WTC11 (cell line): ENCODE measurements around the gene ZNF75A.

ENCODE experiments used
- ATF3 ChIP-seq: sonication (generic); formaldehyde crosslinking; conservative IDR thresholded peaks from 2 replicates; pipeline ENCODE4 v1.8.1; 2022; ENCODE audit warnings: mild to moderate bottlenecking, missing genetic modification reagents
- CTCF ChIP-seq: fragments of 200-600 bp; IDR thresholded peaks from 2 replicates; pipeline ENCODE4 v1.8.0; 2022; ENCODE audit warnings: antibody characterized with exemption
- E2F4 ChIP-seq: sonication (generic); formaldehyde crosslinking; IDR thresholded peaks from 2 replicates; pipeline ENCODE4 v1.8.1; 2022; ENCODE audit warnings: low read depth, mild to moderate bottlenecking, moderate library complexity, missing genetic modification reagents, borderline replicate concordance
- ETV6 ChIP-seq: sonication (generic); formaldehyde crosslinking; IDR thresholded peaks from 2 replicates; pipeline ENCODE4 v1.8.1; 2022; ENCODE audit warnings: mild to moderate bottlenecking, missing genetic modification reagents
- KAT7 ChIP-seq: sonication (generic); formaldehyde crosslinking; IDR thresholded peaks from 2 replicates; pipeline ENCODE4 v1.8.1; 2023; ENCODE audit warnings: missing genetic modification reagents, mild to moderate bottlenecking, borderline replicate concordance
- NFYB ChIP-seq: sonication (generic); formaldehyde crosslinking; conservative IDR thresholded peaks from 2 replicates; pipeline ENCODE4 v1.8.0; 2022; ENCODE audit warnings: low read depth, missing genetic modification reagents
- NR2C2 ChIP-seq: sonication (generic); formaldehyde crosslinking; IDR thresholded peaks from 2 replicates; pipeline ENCODE4 v1.8.0; 2022; ENCODE audit warnings: mild to moderate bottlenecking, missing genetic modification reagents
- SP1 ChIP-seq: sonication (generic); formaldehyde crosslinking; conservative IDR thresholded peaks from 2 replicates; pipeline ENCODE4 v1.8.1; 2022; ENCODE audit warnings: missing genetic modification reagents
- ZNF121 ChIP-seq: sonication (generic); formaldehyde crosslinking; IDR thresholded peaks from 2 replicates; pipeline ENCODE4 v1.8.0; 2023; ENCODE audit warnings: missing genetic modification reagents
- ZNF263 ChIP-seq: sonication (generic); formaldehyde crosslinking; IDR thresholded peaks from 2 replicates; pipeline ENCODE4 v1.8.1; 2022; ENCODE audit warnings: low read depth, mild to moderate bottlenecking, moderate library complexity, missing genetic modification reagents
- ZNF281 ChIP-seq: sonication (generic); formaldehyde crosslinking; IDR thresholded peaks from 2 replicates; pipeline ENCODE4 v1.8.0; 2023; ENCODE audit warnings: mild to moderate bottlenecking, missing genetic modification reagents
- ZNF423 ChIP-seq: fragments of 250-450 bp; sonication (Bioruptor Pico); IDR thresholded peaks from 2 replicates; pipeline ENCODE4 v2.1.2; 2022; ENCODE audit warnings: mild to moderate bottlenecking, moderate library complexity
- TF ChIP-seq, protein P1 (sequence below): sonication (generic); formaldehyde crosslinking; IDR thresholded peaks from 2 replicates; pipeline ENCODE4 v1.8.0; 2022; ENCODE audit warnings: mild to moderate bottlenecking, missing genetic modification reagents
- TF ChIP-seq, protein P2 (sequence below): sonication (generic); formaldehyde crosslinking; IDR thresholded peaks from 2 replicates; pipeline ENCODE4 v1.8.0; 2022; ENCODE audit warnings: missing genetic modification reagents

- TF ChIP-seq CTCF (no peak), ETV6 (CRISPR knock-in tag) (no peak), SP1 (no peak), KAT7 (CRISPR knock-in tag) (no peak), ZNF263 (no peak), ZNF121 (CRISPR knock-in tag) (no peak), ZNF423 (no peak), NFYB (no peak), NR2C2 (no peak), ZNF281 (CRISPR knock-in tag) (no peak), E2F4 (CRISPR knock-in tag) (no peak), ATF3 (CRISPR knock-in tag) (no peak)
- TF ChIP-seq, protein P1, sequence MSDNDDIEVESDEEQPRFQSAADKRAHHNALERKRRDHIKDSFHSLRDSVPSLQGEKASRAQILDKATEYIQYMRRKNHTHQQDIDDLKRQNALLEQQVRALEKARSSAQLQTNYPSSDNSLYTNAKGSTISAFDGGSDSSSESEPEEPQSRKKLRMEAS (CRISPR knock-in tag): no peak
- TF ChIP-seq, protein P2, sequence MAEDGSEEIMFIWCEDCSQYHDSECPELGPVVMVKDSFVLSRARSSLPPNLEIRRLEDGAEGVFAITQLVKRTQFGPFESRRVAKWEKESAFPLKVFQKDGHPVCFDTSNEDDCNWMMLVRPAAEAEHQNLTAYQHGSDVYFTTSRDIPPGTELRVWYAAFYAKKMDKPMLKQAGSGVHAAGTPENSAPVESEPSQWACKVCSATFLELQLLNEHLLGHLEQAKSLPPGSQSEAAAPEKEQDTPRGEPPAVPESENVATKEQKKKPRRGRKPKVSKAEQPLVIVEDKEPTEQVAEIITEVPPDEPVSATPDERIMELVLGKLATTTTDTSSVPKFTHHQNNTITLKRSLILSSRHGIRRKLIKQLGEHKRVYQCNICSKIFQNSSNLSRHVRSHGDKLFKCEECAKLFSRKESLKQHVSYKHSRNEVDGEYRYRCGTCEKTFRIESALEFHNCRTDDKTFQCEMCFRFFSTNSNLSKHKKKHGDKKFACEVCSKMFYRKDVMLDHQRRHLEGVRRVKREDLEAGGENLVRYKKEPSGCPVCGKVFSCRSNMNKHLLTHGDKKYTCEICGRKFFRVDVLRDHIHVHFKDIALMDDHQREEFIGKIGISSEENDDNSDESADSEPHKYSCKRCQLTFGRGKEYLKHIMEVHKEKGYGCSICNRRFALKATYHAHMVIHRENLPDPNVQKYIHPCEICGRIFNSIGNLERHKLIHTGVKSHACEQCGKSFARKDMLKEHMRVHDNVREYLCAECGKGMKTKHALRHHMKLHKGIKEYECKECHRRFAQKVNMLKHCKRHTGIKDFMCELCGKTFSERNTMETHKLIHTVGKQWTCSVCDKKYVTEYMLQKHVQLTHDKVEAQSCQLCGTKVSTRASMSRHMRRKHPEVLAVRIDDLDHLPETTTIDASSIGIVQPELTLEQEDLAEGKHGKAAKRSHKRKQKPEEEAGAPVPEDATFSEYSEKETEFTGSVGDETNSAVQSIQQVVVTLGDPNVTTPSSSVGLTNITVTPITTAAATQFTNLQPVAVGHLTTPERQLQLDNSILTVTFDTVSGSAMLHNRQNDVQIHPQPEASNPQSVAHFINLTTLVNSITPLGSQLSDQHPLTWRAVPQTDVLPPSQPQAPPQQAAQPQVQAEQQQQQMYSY: no peak
Observed at GRCh38 chr16:3256866-3257465, 48.3 kb upstream of the ZNF75A start.
